Regular cardiac myocyte (primary cell): ENCODE data around the gene ZFX. TPM values are rescaled to one million over a fixed set of nuclear protein-coding genes. Genes with fewer than 3 reads are reported as not detected.

Experiments used
- total RNA-seq: library from RNA; depleted of rRNA; stranded (reverse); fragments of >200 nt; gene quantifications from 2 replicates; pipeline ENCODE4 v1.2.3, GENCODE V29; 2014

ZFX gene
- 38.3 and 52.4 TPM in 2 replicates for total RNA-seq

GRCh38 chrX:24149351-24150050 is at the start of gene ZFX:
Gene ZFX, plus strand, starts transcription at chrX:24149729. Its CDS starts 23,014 bp downstream, at chrX:24172743.

Other genes with a start within 250 kb of the ZFX start
- 7.9 and 14.6 TPM in 2 replicates for gene APOO, start 241.8 kb upstream of the ZFX start, total RNA-seq
- gene CXorf58, start 241.7 kb upstream of the ZFX start, total RNA-seq = not detected in 2 replicates
- 8.5 and 10.2 TPM in 2 replicates for gene KLHL15, start 122.5 kb upstream of the ZFX start, total RNA-seq
- 333 and 373 TPM in 2 replicates for gene EIF2S3, start 94.8 kb upstream of the ZFX start, total RNA-seq
- not detected in 2 replicates for gene SUPT20HL2, start 164.3 kb downstream of the ZFX start, total RNA-seq
- gene SUPT20HL1, start 210.9 kb downstream of the ZFX start, total RNA-seq = under 0.01 TPM in 1 of 2 replicates, not detected in the other